Measurements from ENCODE around the gene RNU6-9.

RNU6-9 gene

DNA sequence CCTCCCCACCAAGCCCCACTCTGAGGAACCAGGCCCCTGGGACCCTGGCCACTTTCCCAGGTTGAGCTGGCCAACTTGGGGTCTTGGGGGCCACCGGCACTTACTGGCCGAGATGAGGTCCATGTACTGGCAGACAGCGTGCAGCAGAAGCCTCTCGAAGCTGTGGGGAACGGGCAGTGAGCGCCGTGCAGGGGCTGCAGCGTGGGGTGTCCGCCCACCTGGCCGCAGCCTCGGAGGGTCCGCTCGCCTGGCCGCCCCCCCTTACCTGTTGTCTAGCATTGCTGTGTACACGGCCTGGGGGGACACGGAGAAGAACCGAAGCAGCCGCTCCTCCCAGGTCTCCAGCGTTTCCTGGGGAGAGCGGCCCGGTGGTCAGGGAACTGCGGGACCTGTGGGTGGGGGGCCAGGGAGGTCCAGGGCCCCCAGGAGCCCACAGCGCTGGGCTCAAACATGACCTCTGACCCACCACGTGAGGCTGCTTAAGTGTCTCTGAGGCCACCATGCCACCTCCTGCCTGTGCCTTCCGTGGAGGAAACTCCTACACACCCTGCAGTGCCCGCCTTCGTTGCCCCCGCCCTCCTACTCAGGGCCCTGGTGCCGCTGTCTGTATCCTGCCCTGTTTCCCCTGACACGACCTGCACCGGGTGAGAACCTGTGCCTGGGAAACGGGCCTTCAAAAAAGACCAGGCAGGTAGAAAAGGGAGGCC lies 6.2 kb downstream of the RNU6-9 start:
- DNase-seq (ENCODE audit: low read depth) = no peak

DNA sequence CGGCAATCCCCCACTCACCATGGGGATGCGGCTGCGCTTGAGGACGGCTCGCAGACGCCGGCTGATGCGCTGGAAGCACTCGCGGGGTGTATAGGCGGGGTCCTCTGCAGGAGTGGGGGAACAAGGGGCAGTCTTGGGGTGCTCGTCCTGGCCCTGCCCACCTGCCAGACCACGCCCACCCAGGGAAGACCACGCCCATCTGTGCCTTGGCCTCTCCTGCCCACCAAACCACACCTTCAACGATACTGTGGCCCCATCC lies 6.7 kb downstream of the RNU6-9 start:
- DNase-seq (ENCODE audit: low read depth) = no peak

DNA sequence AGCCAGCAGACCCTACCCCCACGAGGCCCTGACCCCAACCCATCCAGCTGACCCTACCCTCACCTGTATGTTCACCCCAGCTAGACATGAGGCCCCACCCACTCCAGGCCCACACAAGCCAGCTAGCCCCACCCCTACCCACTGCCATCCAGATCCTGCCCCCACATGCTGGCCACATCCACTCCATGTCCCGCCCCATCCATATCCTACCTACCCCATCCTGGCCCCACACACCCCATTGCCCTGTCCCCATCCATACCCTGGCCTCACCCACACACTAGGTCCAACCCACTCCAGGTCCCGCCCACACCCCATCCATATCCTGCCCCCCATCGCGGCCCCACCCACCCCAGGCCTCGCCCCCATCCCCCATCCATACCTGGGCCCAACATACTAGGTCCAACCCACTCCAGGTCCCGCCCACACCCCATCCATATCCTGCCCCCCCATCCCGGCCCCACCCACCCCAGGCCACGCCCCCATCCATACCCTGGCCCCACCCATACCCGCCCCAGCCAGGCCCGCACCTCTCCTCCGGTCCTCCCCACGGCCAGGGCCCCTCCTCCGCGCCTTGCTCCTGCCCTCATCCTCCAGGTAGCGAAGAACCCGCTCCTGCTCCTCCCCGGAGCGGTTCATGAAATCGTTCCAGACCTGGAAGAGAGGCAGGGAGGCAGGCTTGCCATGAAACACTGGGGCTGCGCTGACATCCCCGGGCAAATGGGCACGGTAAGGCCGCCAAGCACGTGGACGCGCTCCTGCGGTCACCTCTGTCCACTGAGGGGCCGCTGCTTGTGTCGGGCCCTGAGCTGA lies 7.2 kb downstream of the RNU6-9 start:
- no peak for DNase-seq (ENCODE audit: low read depth)

DNA sequence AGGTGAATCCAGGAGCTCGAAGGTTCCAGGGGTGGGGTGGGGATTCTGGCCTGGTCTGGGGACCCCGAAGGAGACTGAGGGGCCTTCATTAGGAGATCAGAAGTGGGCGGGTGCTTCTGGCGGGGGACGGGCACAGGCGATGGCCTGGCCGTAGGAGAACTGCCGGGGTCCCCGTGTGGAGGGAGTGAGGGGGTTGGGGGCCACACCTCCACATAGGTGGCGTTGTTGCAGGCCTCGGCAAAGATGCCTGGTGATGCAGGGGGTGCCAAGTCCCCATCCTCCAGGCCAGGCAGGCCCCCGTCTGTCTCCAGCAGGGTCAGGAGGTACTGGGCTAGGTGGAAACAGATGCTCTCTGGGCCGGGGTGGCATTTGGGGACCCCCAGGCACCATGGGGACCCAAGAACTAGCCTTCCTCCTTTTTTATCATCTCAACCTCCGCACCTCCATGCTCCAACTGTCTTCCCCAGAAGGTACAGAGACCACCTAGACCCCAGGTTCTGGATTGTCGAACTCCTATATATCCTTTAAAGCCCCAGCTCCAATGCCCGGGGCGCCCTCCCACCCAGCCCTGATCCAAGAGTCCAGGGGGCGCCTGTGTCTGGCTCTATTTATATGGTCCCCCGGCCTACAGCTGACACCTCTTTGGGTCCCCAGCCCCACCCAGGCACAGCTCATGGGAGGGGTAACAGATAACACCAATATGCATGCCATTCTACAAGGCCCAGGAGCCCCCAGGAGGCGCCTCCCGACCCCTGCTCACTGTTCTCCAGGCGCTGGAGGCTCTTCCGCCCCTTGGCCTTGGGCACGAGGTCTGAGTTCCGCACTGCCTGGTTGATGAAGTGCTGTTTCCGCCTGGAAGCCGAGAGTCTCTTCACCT lies 8.2 kb downstream of the RNU6-9 start:
- DNase-seq (ENCODE audit: low read depth) = no peak

DNA sequence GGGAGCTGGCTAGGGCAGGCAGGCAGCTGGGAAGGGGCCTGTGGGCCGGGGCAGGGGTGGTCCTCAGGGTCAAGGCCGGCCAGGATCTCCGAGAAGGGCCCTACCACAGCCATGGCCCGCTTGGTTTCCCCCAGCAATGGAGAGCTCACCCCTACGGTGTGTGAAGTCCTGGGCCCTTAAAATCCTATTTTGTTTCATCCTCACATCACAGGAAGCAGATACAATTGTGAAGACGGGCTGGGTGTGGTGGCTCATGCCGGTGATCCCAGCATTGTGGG lies 8.7 kb downstream of the RNU6-9 start:
- DNase-seq (ENCODE audit: low read depth) = no peak

DNA sequence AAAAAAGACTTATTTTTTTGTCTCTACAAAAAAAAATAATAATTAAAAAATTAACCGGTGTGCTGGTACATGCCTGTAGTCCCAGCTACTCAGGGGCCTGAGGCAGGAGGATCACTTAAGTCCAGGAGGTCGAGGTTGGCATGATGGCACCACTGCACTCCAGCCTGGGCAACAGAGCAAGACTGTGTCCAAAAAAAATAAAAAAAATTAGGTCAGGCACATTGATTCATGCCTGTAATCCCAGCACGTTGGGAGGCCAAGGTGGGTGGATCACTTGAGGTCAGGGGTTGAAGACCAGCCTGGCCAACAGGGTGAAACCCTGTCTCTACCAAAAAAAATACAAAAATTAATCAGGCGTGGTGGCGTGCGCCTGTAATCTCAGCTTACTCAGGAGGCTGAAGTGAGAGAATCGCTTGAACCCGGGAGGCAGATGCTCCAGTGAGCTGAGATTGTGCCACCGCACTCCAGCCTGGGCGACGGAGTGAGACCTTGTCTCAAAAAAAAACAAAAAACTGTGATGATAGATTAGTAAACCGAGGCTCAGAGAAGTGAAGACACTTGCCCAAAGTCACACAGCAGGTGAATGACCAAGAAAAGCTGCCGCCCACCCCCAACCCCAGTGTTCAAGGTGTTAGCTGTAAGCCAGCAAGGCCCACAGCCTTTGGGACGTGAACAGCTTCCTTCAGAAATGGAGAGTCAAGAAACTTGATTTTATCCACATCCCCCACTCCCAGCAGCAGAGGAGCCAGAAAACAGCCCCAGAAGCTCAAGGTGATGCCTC lies 9.4 kb downstream of the RNU6-9 start:
- DNase-seq (ENCODE audit: low read depth) = no peak

DNA sequence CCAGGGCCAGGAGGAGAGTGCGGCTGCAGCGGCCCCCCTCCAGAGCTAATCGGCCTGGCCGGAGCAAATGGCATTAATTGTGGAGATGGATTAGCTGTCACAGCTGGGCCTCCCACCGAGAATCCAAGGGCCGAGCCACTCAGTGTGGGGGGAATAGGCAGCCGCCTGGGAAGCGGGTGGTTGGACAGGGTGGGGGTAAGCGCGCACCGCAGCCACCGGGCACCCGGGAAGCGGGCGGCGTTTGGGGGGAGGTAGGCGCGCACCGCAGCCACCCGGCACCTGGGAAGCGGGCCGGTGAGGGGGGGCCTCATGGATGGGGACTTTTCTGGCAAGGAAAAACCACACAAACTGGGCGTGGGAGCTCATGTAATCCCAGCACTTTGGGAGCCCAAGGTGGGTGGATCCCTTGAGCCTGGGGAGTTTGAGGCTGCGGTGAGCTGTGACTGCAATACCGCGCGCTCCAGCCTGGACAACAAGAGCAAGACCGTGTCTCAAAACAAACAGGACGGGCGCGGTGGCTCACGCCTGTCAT lies 10.0 kb downstream of the RNU6-9 start:
- DNase-seq (ENCODE audit: low read depth) = peak; percentile 38

DNA sequence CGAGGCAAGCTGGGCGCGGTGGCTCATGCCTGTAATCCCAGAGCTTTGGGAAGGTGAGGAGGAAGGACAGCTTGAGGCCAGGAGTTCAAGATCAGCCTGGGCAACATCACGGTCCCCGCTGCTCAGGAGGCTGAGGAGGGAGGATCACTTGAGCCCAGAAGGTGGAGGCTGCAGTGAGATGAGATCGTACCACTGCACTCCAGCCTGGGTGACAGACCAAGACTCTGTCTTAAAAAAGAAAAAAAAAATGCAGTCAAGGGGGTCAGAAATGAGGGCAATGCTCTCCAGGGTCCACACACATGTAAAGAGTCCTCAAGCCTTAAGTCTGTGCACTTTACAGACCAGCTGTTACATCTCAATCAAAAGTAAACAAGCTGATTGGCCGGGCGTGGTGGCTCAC lies 11.3 kb downstream of the RNU6-9 start:
- no peak for DNase-seq (ENCODE audit: low read depth)

DNA sequence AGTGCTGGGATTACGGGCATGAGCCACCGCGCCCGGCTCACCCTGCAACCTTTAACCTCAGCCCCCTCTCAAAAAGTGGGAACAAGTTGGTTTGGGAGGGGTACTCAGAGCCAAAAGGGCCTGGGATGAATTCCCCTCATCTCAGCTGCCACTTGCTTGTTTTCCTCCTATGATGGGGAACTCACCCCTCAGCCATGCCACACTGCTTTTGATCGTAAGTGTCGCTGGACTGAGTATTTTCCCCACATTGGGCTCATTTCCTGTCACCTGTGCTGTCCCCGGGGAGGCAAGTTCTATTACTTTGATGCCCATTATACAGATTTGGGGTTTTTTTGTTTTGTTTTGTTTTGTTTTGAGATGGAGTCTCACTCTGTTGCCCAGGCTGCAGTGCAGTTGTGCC lies 13.2 kb downstream of the RNU6-9 start:
- DNase-seq (ENCODE audit: low read depth) = no peak

DNA sequence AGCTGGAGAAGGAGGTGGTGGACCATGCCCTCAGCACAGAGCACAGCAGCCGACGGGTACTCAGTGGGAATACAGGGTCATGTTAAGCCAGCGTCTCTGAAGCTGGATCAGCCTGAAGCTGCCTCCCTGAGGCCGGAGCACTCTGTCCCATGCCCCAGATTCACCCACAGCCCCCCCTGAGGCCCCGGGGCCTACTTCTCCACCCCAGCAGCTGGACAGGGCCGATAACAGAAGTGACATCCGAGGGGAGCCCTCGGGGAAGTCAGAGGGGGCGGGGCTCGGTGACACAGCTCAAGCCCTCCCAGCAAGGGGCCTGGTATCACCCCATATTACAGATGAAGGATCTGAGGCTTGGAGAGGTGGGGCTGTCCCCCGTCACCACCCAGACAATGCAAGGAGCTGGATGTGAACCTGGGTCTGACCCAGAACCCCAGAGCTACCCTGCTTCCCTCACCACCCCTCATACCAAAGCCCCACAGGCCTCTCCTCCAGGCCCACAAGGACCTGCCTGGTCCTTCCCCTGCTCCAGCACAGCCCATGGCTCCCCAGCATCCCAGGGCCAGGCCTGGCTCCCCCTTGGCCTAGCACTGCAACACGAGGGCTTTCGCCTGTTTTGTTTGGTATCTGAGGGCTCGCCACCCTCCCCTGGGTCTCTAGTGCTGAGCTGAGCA lies 14.0 kb downstream of the RNU6-9 start:
- no peak for DNase-seq (ENCODE audit: low read depth)

DNA sequence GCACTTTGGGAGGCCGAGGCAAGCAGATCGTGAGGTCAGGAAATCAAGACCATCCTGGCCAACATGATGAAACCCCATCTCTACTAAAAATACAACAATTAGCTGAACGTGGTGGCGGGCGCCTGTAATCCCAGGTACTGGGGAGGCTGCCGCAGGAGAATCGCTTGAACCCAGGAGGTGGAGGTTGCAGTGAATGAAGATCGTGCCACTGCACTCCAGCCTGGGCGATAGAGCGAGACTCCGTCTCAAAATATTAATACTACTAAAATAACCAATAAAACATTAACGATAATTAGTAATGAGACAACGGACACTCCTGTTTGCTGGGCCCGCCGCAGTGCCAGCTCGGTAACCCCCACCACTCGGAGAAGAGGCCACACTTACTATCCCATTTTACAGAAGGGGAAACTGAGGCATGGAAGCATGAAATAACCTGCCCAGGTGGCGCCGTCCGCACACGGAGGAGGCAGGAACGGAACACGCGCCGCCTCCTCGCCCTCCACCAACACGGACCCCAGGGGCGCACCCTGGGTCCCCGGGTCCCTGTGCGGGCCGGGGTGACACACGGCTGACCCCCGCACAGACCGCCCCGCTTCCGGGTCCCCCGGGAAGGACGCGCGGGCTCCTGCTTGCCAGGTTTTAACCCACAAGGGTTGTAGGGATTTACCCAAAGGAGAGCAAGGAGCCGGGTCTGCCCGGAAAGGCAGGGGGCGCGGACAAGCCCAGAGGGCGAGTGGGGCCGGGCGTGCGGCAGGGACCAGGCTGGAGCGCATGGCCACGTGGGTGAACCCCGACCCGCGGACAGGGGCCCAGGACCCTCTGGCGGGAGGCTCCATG lies 18.1 kb downstream of the RNU6-9 start:
- no peak for DNase-seq (ENCODE audit: low read depth)

DNA sequence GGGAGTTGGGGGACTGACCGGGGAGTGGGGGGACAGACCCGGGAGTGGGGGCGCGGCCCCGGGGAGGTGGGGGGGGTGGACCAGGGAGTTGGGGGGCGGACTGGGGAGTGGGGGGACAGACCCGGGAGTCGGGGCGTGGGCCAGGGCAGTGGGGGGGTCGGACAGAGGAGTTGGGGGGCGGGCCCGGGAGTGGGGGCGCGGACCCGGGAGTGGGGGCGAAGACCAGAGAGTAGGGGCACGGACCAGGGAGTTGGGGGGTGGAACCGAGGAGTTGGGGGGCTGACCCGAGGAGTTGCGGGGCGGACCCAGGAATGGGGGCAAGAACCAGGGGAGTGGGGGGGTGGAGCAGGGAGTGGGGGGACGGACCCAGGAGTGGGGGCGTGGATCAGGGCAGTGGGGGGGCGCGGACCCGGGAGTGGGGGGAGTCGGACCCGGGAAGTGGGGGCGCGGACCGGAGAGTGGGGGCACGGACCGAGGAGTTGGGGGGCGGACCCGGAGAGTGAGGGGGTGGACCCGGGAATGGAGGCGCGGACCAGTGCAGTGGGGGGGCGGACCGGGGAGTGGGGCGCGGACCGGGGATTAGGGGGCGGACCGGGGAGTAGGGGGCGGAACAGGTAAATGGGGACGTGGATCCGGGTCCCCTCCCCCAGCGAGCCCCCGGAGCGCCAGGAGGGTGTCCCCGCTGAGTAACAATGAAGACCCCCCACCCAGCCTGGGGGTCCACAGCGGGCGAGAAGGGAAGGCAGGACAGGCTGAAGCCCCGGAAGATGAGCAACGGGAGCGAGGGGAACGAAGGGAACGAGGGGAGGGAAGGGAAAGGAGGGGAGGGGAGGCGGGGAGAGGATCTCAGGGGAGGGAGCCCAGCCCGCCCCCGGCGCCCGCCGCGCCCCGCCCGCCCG lies 19.1 kb downstream of the RNU6-9 start:
- peak; percentile 33 for DNase-seq (ENCODE audit: low read depth)

DNA sequence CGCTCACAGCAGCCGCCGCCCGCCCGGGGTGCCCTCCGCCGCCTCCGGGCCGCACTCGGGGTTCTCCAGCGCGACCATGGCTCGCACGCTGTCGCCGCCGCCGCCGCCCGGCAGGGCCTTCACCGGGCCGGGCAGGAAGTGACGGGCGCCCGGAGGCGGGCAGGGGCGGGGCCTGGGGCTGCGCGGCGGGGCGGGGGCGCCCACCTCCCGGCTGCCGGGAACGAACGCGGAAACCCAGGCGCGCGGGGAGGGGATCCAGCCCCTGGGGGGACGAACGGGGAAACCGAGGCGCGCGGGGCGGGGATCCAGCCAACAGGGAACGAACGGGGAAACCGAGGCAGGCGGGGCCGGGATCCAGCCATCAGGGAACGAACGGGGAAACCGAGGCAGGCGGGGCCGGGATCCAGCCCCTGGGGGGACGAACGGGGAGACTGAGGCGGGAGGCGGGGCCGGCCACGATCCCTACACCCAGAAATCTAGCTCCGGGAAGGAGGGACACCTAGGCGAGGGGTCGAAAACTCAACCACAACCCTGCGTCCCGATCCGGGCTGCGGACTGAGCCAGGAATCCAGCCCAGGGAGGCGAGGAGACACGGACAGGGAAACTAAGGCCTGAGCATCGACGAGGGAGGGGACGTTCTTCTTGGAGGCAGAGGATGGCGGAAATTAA lies 19.9 kb downstream of the RNU6-9 start, which contains the start of gene R3HDM4:
Gene R3HDM4, minus strand, starts transcription at position 140 of the 669 bp plus-strand sequence. Its CDS starts 62 bp downstream, at position 78.
- DNase-seq (ENCODE audit: low read depth) = peak; percentile 38

DNA sequence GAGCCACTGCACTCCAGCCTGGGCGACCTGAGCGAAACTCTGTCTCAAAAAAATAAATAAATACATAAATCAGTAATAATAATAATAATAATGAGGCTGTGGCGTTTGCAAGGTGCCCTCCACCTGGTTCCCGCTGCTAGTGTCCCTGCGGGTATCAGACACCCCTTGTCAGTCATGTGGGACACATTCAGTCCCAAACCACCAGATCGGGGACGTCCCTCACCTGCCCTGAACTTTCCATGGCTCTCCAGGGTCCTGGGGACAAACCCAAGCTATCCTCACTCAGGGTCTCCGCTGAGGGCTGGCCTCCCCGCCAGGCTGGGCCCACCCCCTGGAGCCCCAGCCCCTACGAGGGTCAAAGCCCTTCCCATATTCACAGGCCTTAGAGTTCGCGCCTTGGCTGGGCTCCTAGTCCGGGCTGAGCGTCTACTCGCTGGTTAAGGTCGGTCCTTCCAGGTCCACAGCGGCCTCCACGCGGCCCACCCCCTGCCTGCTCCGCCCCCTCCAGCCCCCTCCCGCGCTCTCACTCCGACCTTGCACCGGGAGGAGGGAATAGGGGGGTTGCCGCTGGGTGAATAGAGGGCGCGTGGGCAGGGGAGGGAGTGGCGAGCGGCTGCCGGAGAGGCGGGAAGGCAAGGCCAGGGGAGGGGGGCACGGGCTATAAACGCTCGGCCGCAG lies 23.5 kb downstream of the RNU6-9 start:
- DNase-seq (ENCODE audit: low read depth) = no peak

DNA sequence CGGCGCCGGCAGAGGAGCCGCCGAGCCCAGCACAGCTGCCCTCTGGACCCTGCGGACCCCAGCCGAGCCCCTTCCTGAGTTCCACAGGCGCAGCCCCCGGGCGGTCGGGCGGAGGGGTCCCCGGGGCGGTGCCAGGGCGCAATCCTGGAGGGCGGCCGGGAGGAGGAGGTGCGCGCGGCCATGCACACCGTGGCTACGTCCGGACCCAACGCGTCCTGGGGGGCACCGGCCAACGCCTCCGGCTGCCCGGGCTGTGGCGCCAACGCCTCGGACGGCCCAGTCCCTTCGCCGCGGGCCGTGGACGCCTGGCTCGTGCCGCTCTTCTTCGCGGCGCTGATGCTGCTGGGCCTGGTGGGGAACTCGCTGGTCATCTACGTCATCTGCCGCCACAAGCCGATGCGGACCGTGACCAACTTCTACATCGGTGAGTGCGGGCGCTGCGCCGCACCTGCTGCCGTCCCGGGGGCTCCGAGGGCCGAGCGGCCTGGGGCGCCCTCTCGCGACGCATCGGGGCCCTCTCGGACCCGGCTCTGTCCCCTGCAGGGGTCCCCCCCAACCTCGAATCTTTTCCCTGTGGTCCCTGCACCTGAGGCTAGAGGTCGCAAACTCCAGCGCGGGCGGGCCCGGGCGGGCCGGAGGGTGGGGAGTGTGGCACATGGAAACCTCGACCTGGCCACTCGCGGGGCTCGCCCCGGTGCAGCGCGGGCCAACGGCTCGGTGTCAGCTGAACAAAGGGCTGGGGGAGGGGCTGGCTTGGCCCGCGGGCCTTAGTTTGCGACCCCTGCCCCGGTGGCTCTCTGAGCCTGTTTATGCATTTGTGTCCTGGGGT lies 24.3 kb downstream of the RNU6-9 start, which contains the start of gene KISS1R:
Gene KISS1R, plus strand, starts transcription at position 11 of the 829 bp plus-strand sequence. Its CDS starts 170 bp downstream, at position 181.
- no peak for DNase-seq (ENCODE audit: low read depth)

DNA sequence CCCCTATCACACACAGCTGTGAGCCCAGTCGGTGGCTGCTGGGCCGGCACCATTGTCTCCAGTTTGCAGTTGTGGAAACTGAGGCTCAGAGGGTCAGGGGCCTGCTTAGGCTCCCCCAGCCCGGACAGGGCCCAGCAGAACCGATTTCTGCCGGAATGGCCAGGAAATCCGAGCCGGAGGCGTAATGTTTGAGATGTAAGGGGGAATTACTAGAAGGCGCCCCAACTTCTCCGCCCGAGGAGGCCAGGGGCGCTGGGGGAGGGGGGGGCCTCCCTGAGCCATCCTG lies 24.8 kb downstream of the RNU6-9 start:
- no peak for DNase-seq (ENCODE audit: low read depth)

DNA sequence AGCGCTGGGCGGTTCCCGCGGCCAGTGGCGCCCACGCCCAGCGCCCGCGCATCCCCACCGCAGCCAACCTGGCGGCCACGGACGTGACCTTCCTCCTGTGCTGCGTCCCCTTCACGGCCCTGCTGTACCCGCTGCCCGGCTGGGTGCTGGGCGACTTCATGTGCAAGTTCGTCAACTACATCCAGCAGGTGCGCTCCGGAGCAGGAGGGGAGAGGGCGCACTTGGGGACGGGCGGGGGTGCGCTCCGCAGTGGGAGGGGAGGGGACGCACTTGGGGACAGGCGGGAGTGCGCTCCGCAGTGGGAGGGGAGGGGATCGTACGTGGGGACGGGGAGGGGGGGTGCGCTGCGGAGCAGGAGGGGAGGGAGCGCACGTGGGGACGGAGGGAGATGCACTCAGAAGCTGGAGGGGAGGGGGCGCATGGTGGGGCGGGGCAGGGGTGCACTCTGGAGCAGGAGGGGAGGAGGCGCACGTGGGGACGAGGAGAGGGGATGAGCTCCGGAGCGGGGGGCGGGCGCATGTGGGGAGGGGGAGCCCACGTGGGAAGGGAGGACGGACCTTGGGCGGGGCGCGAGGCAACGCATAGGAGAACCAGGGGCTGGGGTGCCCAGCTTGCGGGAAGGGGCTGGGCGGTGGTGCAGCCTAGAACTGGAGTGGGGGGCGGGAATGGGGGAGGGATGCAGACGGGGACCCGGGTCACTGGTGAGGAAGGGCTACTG lies 25.4 kb downstream of the RNU6-9 start:
- DNase-seq (ENCODE audit: low read depth) = no peak

All from amniotic epithelial cell (primary cell).